RPMI7951 (cell line): ENCODE data around the gene NISCH. TPM values are rescaled to one million over a fixed set of nuclear protein-coding genes. Genes with fewer than 3 reads are reported as not detected.

ENCODE experiments used
- DNase-seq: peaks from one replicate; pipeline ENCODE4 v3.0.0-alpha.2; 2012; ENCODE audit warnings: low read depth
- total RNA-seq: library from RNA; depleted of rRNA; stranded (reverse); fragments of >200 nt; shearing (Covaris generic); gene quantifications from 2 replicates; pipeline ENCODE4 v1.2.3, GENCODE V29; 2014

NISCH gene
- total RNA-seq, 1 experiment from 2014 or later: 21.4 TPM

- no peak for DNase-seq
Measured at GRCh38 chr3:52512727-52513126, 57.3 kb downstream of the NISCH start.

- no peak for DNase-seq
Measured at GRCh38 chr3:52513281-52513680, 57.9 kb downstream of the NISCH start.

- no peak for DNase-seq
Measured at GRCh38 chr3:52514576-52514975, 59.2 kb downstream of the NISCH start.

GRCh38 chr3:52515192-52515591 is 59.8 kb downstream of the NISCH start:
- DNase-seq: no peak

- no peak for DNase-seq
Measured at GRCh38 chr3:52516509-52517195, 61.2 kb downstream of the NISCH start.

- no peak for DNase-seq
Measured at GRCh38 chr3:52517796-52518722, 62.7 kb downstream of the NISCH start.

GRCh38 chr3:52518723-52519444 is 63.5 kb downstream of the NISCH start:
- DNase-seq: no peak

GRCh38 chr3:52519445-52520140 is 64.2 kb downstream of the NISCH start:
- no peak for DNase-seq

- no peak for DNase-seq
Measured at GRCh38 chr3:52520141-52520667, 64.8 kb downstream of the NISCH start.

- DNase-seq: no peak
Measured at GRCh38 chr3:52520716-52521487, 65.5 kb downstream of the NISCH start.

- DNase-seq: no peak
Measured at GRCh38 chr3:52521488-52521824, 66.1 kb downstream of the NISCH start.

- no peak for DNase-seq
Measured at GRCh38 chr3:52521881-52522650, 66.7 kb downstream of the NISCH start.

- no peak for DNase-seq
Measured at GRCh38 chr3:52522651-52523251, 67.3 kb downstream of the NISCH start.

- peak; percentile 75 for DNase-seq
Measured at GRCh38 chr3:52523386-52524257, 68.2 kb downstream of the NISCH start.

GRCh38 chr3:52524258-52524751 is 68.9 kb downstream of the NISCH start:
- DNase-seq: no peak

GRCh38 chr3:52524752-52525679 is 69.6 kb downstream of the NISCH start:
- no peak for DNase-seq
